Lower lobe of right lung (tissue), 2 donors: ENCODE results near the gene PCSK5. TPM values are rescaled to one million over a fixed set of nuclear protein-coding genes. Genes with fewer than 3 reads are reported as not detected.
A peak's percentile ranks its signal among the peaks of the same experiment; 100 is the strongest.
"Not testable (repeated sequence)": the region's sequence is repeated elsewhere in the genome, so short reads cannot be mapped to it uniquely, and the experiment has no call there.

Experiments
- ATAC-seq, 2 donors: fragments of 200-7000 bp; cut with Tn5 transposase; one replicate each; pipeline ENCODE4 v1.9.1; 2020 to 2022; ENCODE audit warnings: mild to moderate bottlenecking in 2 of 2, moderate library complexity in 2 of 2
- DNase-seq: peaks from one replicate; pipeline ENCODE4 v3.0.0-alpha.2; 2020
- H3K27ac ChIP-seq: fragments of 200-600 bp; one replicate; pipeline ENCODE4 v1.8.0; 2022
- H3K27me3 ChIP-seq: fragments of 200-600 bp; one replicate; pipeline ENCODE4 v1.8.0; 2022; ENCODE audit warnings: low read depth
- H3K36me3 ChIP-seq: fragments of 200-600 bp; one replicate; pipeline ENCODE4 v1.8.0; 2022; ENCODE audit warnings: mild to moderate bottlenecking
- H3K4me1 ChIP-seq: fragments of 200-600 bp; one replicate; pipeline ENCODE4 v1.8.0; 2022
- H3K4me3 ChIP-seq: fragments of 200-600 bp; one replicate; pipeline ENCODE4 v1.8.0; 2022; ENCODE audit warnings: mild to moderate bottlenecking
- H3K9me3 ChIP-seq: fragments of 200-600 bp; one replicate; pipeline ENCODE4 v1.8.0; 2022
- intact Hi-C: fragments of 100-400 bp; cut with DNase I; formaldehyde crosslinking; loops from one replicate; pipeline ENCODE4 v1.11.0; 2022
- total RNA-seq: library from RNA; stranded (reverse); fragmentation: NEBNext Ultra II Directional; extraction: Animal tissue kit (Norgen Biotek cat#: 25700); gene quantifications from one replicate; pipeline ENCODE4 v1.2.1, GENCODE V29; 2021
- TF ChIP-seq, protein P1 (sequence below): fragments of 200-600 bp; IDR thresholded peaks from one replicate; pipeline ENCODE4 v1.8.0; 2022; ENCODE audit warnings: antibody characterized with exemption, mild to moderate bottlenecking
- donor health status: DM: no; HTN: yes; CAD: no; lungs with severe emphysema.

Gene PCSK5
- total RNA-seq, 1 donor from 2014 or later, result 18.1 TPM

- intact Hi-C loops, result no loop called here
- no peak overlapping the region for H3K4me3 ChIP-seq
- TF ChIP-seq, protein P1, sequence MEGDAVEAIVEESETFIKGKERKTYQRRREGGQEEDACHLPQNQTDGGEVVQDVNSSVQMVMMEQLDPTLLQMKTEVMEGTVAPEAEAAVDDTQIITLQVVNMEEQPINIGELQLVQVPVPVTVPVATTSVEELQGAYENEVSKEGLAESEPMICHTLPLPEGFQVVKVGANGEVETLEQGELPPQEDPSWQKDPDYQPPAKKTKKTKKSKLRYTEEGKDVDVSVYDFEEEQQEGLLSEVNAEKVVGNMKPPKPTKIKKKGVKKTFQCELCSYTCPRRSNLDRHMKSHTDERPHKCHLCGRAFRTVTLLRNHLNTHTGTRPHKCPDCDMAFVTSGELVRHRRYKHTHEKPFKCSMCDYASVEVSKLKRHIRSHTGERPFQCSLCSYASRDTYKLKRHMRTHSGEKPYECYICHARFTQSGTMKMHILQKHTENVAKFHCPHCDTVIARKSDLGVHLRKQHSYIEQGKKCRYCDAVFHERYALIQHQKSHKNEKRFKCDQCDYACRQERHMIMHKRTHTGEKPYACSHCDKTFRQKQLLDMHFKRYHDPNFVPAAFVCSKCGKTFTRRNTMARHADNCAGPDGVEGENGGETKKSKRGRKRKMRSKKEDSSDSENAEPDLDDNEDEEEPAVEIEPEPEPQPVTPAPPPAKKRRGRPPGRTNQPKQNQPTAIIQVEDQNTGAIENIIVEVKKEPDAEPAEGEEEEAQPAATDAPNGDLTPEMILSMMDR, result no peak
- no peaks in the 10 kb centered on the region for H3K36me3 ChIP-seq
- H3K9me3 ChIP-seq, result no peaks in the 10 kb centered on the region
- DNase-seq (peak; percentile 74), ATAC-seq (peak; percentile 46 to 81)
- peaks cover 11% of the 10 kb centered on the region for H3K4me1 ChIP-seq
- no peaks in the 10 kb centered on the region for H3K27me3 ChIP-seq
- H3K27ac ChIP-seq, result no peak overlapping the region
These were observed 71.7 kb downstream of the PCSK5 start for GRCh38 chr9:75962013-75962661.

DNA sequence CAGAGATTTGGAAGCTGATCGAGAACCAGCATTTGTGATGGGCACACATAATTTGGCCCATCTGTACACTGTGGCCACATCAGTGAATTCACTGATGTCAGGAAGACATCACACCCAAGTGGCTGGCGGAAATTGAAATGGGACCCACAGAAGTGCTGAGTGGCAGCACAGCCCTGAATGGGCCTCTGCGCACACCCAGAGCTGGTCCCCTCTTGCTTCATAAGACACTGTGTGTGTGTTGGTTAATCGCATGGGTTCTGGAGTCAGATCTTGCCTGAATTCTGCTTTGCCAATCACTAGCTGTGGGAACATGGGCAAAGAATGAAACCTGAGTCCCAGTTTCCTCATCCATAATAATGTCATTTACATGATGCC is 72.2 kb downstream of the PCSK5 start:
- Histone ChIP-seq H3K4me1 (peaks cover 11% of the 10 kb centered on the region), H3K27me3 (no peaks in the 10 kb centered on the region), H3K4me3 (no peak overlapping the region), H3K36me3 (no peaks in the 10 kb centered on the region), H3K9me3 (no peaks in the 10 kb centered on the region), H3K27ac (no peak overlapping the region)
- ATAC-seq (peak in 1 of 2 donors; percentile 4), DNase-seq (no peak)
- TF ChIP-seq, protein P1, result no peak
- intact Hi-C loops, result no loop called here

DNA sequence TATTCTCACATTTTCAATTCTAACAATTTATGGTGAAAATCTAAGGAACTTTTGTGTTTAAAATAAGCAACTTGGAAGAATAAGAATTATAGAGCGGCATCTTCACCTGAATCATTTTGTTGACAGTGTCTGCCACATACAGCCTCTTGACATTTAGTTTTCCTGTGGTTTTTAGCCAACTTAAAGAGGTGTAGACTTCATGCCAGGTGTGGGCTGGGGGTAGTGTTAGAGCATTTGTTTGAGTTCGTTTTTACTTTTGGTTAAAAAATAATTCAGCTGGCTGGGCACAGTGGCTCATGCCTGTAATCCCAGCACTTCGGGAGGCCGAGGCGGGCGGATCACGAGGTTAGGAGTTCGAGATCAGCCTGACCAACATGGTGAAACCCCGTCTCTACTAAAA is 72.8 kb downstream of the PCSK5 start:
- H3K27ac ChIP-seq, H3K4me3 ChIP-seq, H3K36me3 ChIP-seq, DNase-seq, H3K27me3 ChIP-seq, H3K9me3 ChIP-seq, ATAC-seq, intact Hi-C loops: not testable (repeated sequence)
- peaks cover 11% of the 10 kb centered on the region for H3K4me1 ChIP-seq

GRCh38 chr9:75964427-75964826 is 74.0 kb downstream of the PCSK5 start:
- Histone ChIP-seq H3K4me3 (no peak overlapping the region), H3K36me3 (no peaks in the 10 kb centered on the region), H3K9me3 (no peaks in the 10 kb centered on the region), H3K27me3 (no peaks in the 10 kb centered on the region), H3K27ac (no peak overlapping the region), H3K4me1 (peaks cover 11% of the 10 kb centered on the region)
- TF ChIP-seq, protein P1, result no peak
- ATAC-seq (peak; percentile 82), DNase-seq (no peak)
- intact Hi-C loops, result no loop called here

GRCh38 chr9:75965231-75965630 is 74.8 kb downstream of the PCSK5 start:
- ATAC-seq, result no peak
- Histone ChIP-seq H3K9me3 (no peaks in the 10 kb centered on the region), H3K27me3 (no peaks in the 10 kb centered on the region), H3K4me3 (no peak overlapping the region), H3K36me3 (no peaks in the 10 kb centered on the region), H3K4me1 (peaks cover 11% of the 10 kb centered on the region), H3K27ac (no peak overlapping the region)
- no peak for DNase-seq
- TF ChIP-seq, protein P1, result no peak
- intact Hi-C loops, result no loop called here

DNA sequence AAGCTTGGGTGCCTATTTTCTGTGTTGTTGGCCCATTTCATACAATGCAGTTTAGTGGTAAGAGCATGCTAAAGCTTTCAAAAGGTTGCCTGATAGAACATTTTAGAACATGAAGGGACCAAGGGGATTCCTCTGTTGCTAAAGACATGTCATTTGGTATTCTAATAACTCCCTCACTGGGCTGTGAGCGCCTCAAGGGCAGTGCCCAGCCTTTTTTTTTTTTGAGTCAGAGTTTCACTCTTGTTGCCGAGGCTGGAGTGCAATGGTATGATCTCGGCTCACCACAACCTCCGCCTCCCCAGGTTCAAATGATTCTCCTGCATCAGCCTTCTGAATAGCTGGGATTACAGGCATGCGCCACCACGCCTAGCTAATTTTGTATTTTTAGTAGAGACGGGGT is 77.1 kb downstream of the PCSK5 start:
- intact Hi-C loops, result no loop called here
- peaks cover under 1% of the 10 kb centered on the region for H3K4me1 ChIP-seq

More for the DNA sequence above, 77.1 kb downstream of the PCSK5 start:
- DNase-seq (no peak), ATAC-seq (no peak)
- H3K27ac ChIP-seq, result no peak overlapping the region
- no peak overlapping the region for H3K4me3 ChIP-seq
- TF ChIP-seq, protein P1, result no peak
- no peaks in the 10 kb centered on the region for H3K36me3 ChIP-seq
- no peaks in the 10 kb centered on the region for H3K9me3 ChIP-seq
- no peaks in the 10 kb centered on the region for H3K27me3 ChIP-seq
